HuH-7.5 (cell line): ENCODE measurements around the gene FBP1.
"Not testable (repeated sequence)": the region's sequence is repeated elsewhere in the genome, so short reads cannot be mapped to it uniquely, and the experiment has no call there.

Source experiments
- DNase-seq: peaks from one replicate; pipeline ENCODE4 v3.0.0; 2011; ENCODE audit warnings: low spot score

Gene FBP1

DNA sequence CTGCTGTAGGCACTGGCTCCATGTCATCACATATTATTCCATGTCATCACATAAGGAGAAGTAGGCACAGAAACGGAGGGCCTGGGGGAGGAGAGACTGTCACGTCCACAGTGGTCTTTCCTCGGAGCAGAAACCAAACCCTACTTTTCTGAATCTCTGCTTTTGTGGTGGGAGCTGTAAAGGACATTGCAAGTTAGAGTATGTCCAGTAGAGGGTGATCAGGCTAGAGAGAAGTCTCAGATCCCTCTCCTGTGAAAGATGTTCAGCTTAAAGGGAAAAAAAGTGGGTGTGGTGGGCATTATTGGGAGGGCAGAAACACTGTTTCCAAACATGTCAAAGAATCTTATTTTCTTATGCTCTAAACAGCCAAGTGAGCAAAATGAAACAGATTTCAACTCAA is 26.3 kb downstream of the FBP1 start:
- no peak for DNase-seq

DNA sequence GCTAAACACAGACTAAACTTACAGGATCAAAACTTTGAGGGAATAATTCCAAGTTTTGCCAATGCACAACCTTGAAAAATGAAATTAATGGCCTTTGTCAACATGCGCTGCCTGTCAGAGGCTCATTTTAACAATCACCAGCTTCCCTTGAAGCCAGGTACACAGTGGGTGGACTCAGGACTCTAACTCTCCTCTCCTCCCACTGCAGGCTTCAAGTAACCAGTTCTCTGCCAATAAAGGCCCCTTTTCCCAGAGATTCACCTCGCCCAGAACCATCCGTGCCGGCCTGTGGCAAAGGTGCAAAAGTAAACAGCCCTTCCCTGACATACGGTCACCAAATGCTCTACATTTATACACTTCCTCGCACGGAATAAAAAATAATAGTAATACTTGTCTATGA is 27.2 kb downstream of the FBP1 start:
- no peak for DNase-seq

- no peak for DNase-seq
Observed at GRCh38 chr9:94611638-94612068, 27.7 kb downstream of the FBP1 start.

DNA sequence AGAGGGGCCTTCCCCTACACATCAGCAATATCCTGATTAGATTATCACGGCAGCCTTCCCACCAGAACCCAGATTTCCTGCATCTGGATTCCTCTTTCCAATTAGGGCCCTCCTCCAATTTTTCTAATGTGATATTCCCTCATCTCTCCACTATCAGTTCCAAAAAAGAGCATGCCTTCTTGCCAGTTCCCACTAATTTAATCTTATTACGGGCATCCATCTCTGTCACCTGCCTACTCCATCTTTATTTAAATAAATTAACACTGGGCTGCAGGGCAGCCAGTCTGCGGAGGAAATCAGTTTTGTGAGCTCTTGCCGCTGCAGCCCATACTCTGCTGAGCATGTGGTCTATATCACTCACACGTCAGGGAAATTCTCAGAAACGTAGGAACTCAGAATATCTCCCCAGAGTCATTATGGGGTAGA is 29.1 kb downstream of the FBP1 start:
- no peak for DNase-seq

DNA sequence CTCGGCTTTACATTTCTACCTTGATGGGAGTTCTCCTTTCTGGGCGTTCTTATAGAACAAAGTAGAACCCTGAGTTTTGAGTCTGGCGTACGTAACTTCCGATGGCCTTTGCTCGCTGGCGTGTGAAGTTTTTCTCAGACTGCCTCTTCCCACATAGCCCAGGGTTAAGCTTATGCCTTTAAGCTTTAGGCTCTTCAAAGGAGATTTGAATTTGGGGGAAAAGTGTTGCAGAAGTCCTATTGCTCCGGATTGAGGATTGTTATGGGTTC is 32.0 kb downstream of the FBP1 start:
- no peak for DNase-seq

DNA sequence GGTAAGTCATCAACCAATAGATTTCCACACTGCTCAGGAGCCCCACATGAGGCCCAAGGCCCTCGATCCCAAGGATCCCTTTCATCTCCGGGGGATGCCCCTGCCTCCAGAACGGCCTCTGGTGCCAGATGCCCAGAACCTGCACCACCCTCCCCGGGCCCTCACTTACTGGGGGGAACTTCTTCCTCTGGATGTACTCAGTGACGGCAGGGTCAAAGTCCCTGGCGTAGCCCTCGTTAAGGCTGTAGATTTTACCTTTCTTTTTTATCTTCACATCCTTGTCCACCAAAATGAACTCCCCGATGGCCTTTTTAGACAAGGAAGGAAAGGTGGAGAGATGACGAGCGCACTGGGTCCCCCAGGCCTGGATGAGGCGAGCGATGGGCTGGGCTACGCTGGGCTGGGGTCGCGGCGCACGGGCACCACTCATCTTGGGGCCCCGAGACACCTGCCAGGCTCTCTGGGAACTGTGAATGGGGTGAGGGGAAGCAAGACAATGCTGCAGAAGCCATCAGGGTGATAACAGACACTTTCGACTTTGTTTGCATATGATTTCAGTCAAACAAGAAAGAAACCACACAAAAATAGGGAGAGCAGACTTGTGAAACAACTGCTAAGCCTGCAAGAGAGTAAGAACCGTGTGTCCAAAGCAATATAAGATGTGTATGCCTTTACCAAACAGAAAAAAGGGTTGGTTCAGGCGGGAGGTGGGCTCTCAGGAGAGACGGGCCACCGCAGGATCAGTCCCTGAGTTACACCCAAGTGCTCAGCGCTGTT is 32.5 kb downstream of the FBP1 start:
- DNase-seq: no peak

DNA sequence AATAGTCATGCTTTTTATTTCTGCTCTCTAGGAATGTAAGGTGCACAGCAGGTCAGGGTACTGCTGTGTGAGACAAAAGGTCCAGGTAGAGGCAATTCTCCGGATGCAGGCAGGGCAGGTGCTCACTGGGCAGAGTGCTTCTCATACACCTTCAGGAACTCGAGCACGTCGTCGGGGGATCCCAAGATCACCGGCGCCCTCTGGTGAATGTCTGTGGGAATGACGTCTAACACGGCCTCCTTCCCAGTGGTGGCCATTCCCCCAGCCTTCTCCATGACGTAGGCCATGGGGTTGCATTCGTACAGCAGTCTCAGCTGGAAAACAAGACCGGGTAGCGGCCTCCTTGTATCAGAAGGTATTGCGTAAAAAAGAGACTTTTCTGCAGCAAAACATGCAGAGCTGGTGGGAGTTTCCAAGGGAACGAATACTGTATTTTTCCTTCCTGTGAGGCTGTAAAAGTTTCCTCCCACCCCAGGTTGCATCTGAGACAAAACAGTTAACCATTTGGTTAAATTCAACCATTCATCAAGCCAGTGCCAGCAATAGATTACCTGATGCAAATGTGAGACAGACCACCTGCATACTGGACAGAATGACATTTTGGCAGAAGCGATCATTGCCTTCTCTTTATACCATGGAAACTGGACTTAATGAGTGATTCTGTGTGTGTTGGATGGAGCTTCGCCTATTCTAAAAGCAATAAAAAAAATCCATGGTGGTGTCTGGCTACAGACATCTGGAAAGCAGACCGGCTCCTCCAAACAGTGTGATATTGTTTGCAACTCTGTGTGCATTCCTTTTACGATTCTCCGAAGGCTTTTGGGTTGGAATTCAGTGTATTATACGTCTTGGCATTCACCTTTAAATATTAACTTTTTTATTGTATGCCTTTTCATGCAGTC is 35.8 kb downstream of the FBP1 start:
- peak; percentile 91 for DNase-seq

- no peak for DNase-seq
Observed at GRCh38 chr9:94602666-94603065, 36.7 kb downstream of the FBP1 start.

- DNase-seq: no peak
Observed at GRCh38 chr9:94600715-94601114, 38.6 kb downstream of the FBP1 start.

DNA sequence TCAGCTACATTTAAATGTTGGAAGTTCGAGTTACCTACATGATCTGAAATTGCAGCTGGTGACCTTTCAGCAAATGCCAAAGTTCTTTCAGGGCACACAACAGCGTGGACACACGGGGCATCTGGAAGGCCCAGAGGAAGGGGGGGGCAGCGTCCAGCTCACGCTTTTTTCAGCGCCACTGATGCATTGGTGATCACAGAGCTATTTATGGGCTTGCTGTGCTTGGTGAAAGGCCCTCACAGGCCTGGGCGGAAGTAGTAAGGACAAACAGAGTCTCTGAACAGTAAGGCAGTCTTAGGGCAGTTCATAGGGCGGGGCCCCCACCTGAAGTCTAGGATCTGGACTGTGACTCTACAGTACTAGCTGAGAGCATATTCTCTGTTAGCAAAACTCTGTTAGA is 39.1 kb downstream of the FBP1 start:
- DNase-seq: no peak

- no peak for DNase-seq
Observed at GRCh38 chr9:94599102-94599501, 40.2 kb downstream of the FBP1 start.

- no peak for DNase-seq
Observed at GRCh38 chr9:94593459-94594345, 45.6 kb downstream of the FBP1 start, which contains the start of gene FBP2. FBP2 (minus strand) TSS chr9:94593824; CDS start chr9:94593726, 98 bp downstream.

DNA sequence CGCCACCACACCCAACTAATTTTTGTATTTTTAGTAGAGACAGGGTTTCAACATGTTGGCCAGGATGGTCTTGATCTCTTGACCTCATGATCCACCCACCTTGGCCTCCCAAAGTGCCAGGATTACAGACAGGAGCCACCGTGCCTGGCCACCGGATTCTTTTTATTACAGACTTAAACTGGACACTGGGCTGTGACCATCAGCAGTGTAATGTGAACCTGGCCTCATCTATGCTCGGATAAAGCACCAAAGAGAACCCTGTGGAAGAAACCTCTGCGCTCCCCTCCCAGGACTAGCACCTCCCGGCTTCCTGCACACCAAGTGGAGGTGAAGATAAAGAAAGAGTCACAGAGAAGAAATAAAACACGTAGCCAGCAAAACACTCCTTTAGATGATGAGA is 46.6 kb downstream of the FBP1 start:
- not testable (repeated sequence) for DNase-seq

DNA sequence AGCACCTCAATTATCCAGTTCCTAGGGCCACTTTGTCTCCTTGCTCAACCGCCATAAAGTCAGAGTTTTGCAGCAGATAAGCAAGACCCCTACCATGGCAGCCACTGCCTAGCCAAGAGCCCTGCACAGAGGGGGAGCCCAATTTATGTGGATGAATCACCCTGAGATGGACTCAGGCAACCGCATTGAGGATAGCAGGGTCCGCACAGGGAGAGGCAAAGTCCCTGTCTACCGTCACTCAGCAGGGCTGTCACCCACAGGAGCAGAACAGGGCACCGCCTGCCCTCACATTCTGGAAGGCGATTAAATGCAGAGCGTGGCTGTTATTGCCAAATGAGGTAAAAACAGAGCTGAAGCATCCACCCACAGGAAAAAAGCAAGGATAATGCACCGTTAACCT is 47.4 kb downstream of the FBP1 start:
- DNase-seq: no peak

- DNase-seq: not testable (repeated sequence)
Observed at GRCh38 chr9:94591046-94591545, 48.2 kb downstream of the FBP1 start.

DNA sequence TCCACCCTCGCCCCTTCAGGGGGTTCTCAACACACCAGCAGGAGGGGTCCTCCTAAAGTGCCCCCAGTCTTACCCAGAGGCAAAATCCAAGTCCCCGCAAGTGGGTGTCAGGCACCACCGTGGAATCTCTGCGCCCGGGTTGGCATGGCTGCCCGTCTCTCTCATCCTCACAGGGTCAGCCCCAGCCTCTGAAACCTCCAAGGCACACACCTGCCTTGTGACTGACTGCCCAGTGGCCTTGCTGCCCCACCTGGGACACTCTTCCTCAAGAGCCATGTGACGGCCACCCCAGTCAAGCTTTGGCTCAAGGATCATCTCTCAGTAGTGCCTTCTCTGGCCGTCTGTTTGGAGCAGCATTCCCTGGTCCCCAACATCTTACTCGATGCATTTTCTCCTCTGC is 50.6 kb downstream of the FBP1 start:
- no peak for DNase-seq

GRCh38 chr9:94586814-94587213 is 52.5 kb downstream of the FBP1 start:
- no peak for DNase-seq

DNA sequence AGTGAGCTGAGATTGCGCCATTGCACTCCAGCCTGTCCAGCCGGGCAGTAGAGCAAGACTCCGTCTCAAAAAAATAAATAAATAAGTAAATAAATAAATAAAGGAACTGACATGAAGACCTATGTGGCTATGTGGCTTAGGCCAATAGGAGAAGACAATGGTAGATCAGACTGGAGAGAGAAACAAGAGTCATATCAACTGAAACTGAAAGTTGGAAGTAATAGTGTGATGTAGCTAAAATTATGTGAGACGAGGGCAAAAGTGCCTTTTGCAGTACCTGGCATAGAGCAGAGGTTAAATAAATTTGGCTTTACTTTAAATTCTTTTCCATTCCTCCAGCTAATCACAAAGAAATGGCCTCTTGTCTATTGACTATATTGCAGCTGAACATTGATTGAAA is 53.0 kb downstream of the FBP1 start:
- DNase-seq: no peak

DNA sequence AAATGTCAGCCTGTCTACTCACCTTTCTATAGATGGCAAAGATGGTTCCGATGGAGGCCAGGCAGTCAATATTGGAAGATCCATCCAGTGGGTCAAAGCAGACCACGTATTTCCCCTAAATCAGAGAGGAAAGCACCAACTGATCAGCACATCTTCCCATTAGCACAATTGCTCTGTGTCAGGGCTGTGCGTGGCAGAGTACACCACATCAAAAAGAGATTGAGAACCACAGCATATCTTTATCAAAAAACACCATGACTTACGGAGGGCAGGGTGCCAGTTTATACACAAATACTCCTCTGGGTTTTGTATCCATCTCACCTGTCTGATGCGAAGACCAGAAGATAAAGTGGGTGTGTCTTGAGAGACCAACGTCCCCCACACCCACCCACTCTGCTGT is 54.8 kb downstream of the FBP1 start:
- no peak for DNase-seq

- no peak for DNase-seq
Observed at GRCh38 chr9:94581728-94582127, 57.6 kb downstream of the FBP1 start.

DNA sequence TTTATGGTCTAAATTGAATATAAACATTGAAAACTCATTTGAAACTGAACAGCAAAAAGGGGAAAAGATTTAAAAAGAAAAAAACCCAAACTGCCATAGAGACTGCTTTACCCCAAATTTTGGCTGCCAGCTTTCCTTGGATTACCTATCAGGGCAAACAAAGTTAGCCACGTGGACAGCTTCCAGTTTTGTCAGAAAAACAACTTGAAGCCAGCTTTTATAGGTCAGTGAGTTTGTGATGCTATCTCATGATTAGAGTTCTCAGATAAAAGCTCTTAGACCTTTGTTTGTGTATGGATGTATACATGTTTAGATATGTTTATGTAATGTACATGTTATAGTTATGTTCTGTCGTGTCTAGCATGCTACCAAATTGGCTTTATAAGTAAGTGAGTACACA is 61.7 kb downstream of the FBP1 start:
- no peak for DNase-seq

- DNase-seq: no peak
Observed at GRCh38 chr9:94577036-94577435, 62.3 kb downstream of the FBP1 start.
